A549 treated with ZK216348 at 1 μM for 4 hours (cell line): ENCODE results near the gene BEND5. TPM values are rescaled to one million over a fixed set of nuclear protein-coding genes. Genes with fewer than 3 reads are reported as not detected.

Source experiments
- total RNA-seq: library from RNA; stranded (reverse); fragments of 200-300 nt; extraction: Qiagen RNA extraction; gene quantifications from 5 replicates; pipeline ENCODE4 v1.2.3, GENCODE V29; 2022; ENCODE audit warnings: low read depth

The BEND5 gene, protein sequence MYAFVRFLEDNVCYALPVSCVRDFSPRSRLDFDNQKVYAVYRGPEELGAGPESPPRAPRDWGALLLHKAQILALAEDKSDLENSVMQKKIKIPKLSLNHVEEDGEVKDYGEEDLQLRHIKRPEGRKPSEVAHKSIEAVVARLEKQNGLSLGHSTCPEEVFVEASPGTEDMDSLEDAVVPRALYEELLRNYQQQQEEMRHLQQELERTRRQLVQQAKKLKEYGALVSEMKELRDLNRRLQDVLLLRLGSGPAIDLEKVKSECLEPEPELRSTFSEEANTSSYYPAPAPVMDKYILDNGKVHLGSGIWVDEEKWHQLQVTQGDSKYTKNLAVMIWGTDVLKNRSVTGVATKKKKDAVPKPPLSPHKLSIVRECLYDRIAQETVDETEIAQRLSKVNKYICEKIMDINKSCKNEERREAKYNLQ
- not detected in 5 replicates for total RNA-seq

GRCh38 chr1:48776393-48777218 lies at the start of gene BEND5:
TSS of gene BEND5 (minus strand) at chr1:48776891. CDS start at chr1:48776831, 60 bp downstream.

